ACC112 (cell line): ENCODE measurements around the gene ADRA2A.
A peak's percentile ranks its signal among the peaks of the same experiment; 100 is the strongest.

Source experiments
- H2AFZ ChIP-seq: fragments of 200-600 bp; sonication (generic); one replicate; pipeline ENCODE4 v1.6.0; 2017; ENCODE audit warnings: antibody characterized with exemption, low read length; ENCODE audit not compliant: unreplicated experiment
- H3K27ac ChIP-seq: fragments of 200-600 bp; sonication (generic); 2 replicates; pipeline ENCODE4 v1.5.1; 2014; ENCODE audit warnings: low read depth, mild to moderate bottlenecking, antibody characterized with exemption, low read length, moderate library complexity
- H3K27me3 ChIP-seq: fragments of 200-600 bp; sonication (generic); 2 replicates; pipeline ENCODE4 v1.6.1; 2014; ENCODE audit warnings: mild to moderate bottlenecking, antibody characterized with exemption, low read length, moderate library complexity, mixed read lengths; ENCODE audit not compliant: insufficient read depth
- H3K36me3 ChIP-seq: fragments of 200-600 bp; sonication (generic); 2 replicates; pipeline ENCODE4 v1.6.1; 2016; ENCODE audit warnings: mild to moderate bottlenecking, antibody characterized with exemption, low read length, moderate library complexity, mixed read lengths; ENCODE audit not compliant: insufficient read depth
- H3K4me1 ChIP-seq: fragments of 200-600 bp; sonication (generic); one replicate; pipeline ENCODE4 v1.6.1; 2016; ENCODE audit warnings: low read length, mixed read lengths; ENCODE audit not compliant: insufficient read depth, unreplicated experiment, control insufficient read depth
- H3K4me3 ChIP-seq: fragments of 200-600 bp; sonication (generic); 2 replicates; pipeline ENCODE4 v1.5.1; 2014; ENCODE audit warnings: mild to moderate bottlenecking, low read depth, low read length
- H3K79me2 ChIP-seq: fragments of 200-600 bp; sonication (generic); one replicate; pipeline ENCODE4 v1.6.0; 2016; ENCODE audit warnings: low read length; ENCODE audit not compliant: control insufficient read depth, unreplicated experiment, insufficient read depth

The ADRA2A gene

DNA sequence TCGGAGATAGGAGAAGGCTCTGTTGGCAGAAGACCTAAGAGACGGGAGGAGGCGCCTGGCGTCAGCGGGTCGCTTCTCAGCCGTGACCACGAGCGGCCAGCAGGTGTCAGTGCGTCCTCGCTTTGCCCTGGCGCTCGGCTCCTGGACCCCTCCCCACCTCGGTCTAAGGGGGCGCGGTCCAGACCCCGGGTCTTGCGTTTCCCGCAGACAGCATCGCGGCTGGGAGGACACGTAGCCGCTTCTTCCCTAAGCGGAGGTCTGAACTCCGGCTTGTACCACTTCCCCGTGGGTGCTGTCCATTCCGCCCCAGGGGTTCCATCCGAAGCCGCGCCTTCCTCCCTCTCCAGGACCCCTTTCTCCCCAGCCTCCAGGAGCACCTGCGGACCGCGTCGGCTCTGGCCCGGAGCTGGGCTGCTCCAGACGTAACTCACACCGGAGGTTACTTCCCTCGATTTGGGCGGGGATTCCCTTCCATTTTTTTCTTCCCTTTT is 593 bp upstream of the ADRA2A start:
- H3K79me2 ChIP-seq: no peaks in the 10 kb centered on the region
- peak overlapping the region; percentile 73 for H3K4me3 ChIP-seq
- no peaks in the 10 kb centered on the region for H3K36me3 ChIP-seq
- H3K4me1 ChIP-seq: no peaks in the 10 kb centered on the region
- peaks cover 81% of the 10 kb centered on the region for H3K27me3 ChIP-seq
- no peak overlapping the region for H3K27ac ChIP-seq
- peak overlapping the region; percentile 37 for H2AFZ ChIP-seq

DNA sequence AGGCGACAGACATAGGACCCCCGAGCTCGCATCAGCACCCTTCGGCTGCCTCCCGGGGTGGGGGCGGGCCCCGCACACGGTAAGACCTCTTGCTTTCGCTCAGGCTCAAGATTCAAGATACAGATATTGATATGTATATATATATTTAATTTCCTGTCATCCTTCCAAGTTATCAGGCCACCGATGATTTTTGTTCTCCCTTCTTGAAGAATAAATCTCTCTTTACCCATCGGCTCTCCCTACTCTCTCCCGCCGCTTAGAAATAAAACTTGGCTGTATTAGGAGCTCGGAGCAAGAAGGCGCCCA is 603 bp downstream of the ADRA2A start:
- Histone ChIP-seq H3K27me3 (peaks cover 74% of the 10 kb centered on the region), H2AFZ (peak overlapping the region; percentile 12), H3K4me1 (no peaks in the 10 kb centered on the region), H3K36me3 (no peaks in the 10 kb centered on the region), H3K4me3 (peak overlapping the region; percentile 73), H3K27ac (no peak overlapping the region), H3K79me2 (no peaks in the 10 kb centered on the region)

DNA sequence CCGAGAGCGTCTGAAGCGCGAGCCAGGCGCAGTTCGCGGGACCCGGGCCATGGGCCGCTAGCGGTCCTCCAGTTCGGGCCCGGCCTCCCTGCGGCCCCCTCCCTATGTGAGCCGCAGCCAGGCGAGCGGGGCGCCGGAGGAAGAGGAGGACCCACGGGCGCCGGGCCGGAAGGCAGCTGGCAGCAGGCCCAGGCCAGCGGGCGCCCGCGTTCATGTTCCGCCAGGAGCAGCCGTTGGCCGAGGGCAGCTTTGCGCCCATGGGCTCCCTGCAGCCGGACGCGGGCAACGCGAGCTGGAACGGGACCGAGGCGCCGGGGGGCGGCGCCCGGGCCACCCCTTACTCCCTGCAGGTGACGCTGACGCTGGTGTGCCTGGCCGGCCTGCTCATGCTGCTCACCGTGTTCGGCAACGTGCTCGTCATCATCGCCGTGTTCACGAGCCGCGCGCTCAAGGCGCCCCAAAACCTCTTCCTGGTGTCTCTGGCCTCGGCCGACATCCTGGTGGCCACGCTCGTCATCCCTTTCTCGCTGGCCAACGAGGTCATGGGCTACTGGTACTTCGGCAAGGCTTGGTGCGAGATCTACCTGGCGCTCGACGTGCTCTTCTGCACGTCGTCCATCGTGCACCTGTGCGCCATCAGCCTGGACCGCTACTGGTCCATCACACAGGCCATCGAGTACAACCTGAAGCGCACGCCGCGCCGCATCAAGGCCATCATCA is 1.1 kb downstream of the ADRA2A start:
- no peak overlapping the region for H3K27ac ChIP-seq
- H3K4me3 ChIP-seq: peak overlapping the region; percentile 73
- no peaks in the 10 kb centered on the region for H3K36me3 ChIP-seq
- H3K79me2 ChIP-seq: no peaks in the 10 kb centered on the region
- peak overlapping the region; percentile 29 for H2AFZ ChIP-seq
- peaks cover 71% of the 10 kb centered on the region for H3K27me3 ChIP-seq
- H3K4me1 ChIP-seq: no peaks in the 10 kb centered on the region

DNA sequence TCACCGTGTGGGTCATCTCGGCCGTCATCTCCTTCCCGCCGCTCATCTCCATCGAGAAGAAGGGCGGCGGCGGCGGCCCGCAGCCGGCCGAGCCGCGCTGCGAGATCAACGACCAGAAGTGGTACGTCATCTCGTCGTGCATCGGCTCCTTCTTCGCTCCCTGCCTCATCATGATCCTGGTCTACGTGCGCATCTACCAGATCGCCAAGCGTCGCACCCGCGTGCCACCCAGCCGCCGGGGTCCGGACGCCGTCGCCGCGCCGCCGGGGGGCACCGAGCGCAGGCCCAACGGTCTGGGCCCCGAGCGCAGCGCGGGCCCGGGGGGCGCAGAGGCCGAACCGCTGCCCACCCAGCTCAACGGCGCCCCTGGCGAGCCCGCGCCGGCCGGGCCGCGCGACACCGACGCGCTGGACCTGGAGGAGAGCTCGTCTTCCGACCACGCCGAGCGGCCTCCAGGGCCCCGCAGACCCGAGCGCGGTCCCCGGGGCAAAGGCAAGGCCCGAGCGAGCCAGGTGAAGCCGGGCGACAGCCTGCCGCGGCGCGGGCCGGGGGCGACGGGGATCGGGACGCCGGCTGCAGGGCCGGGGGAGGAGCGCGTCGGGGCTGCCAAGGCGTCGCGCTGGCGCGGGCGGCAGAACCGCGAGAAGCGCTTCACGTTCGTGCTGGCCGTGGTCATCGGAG is 1.8 kb downstream of the ADRA2A start:
- H3K4me3 ChIP-seq: no peak overlapping the region
- H3K4me1 ChIP-seq: no peaks in the 10 kb centered on the region
- peaks cover 64% of the 10 kb centered on the region for H3K27me3 ChIP-seq
- H3K79me2 ChIP-seq: no peaks in the 10 kb centered on the region
- H3K36me3 ChIP-seq: no peaks in the 10 kb centered on the region
- no peak overlapping the region for H3K27ac ChIP-seq
- H2AFZ ChIP-seq: no peak overlapping the region

DNA sequence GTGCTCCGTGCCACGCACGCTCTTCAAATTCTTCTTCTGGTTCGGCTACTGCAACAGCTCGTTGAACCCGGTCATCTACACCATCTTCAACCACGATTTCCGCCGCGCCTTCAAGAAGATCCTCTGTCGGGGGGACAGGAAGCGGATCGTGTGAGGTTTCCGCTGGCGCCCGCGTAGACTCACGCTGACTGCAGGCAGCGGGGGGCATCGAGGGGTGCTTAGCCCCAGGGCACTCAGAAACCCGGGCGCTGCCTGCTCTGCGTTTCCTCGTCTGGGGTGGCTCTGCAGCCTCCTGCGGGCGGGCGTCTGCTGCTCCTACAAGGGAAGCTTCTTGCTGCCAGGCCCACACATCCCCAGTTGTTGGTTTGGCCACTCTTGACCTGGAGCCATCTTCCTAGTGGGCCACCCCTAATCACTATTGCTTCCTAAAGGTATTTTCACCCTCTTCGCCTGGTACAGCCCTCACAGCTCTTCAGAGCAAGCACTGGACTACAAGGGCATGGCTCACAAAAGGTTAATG is 2.5 kb downstream of the ADRA2A start:
- peaks cover 59% of the 10 kb centered on the region for H3K27me3 ChIP-seq

DNA sequence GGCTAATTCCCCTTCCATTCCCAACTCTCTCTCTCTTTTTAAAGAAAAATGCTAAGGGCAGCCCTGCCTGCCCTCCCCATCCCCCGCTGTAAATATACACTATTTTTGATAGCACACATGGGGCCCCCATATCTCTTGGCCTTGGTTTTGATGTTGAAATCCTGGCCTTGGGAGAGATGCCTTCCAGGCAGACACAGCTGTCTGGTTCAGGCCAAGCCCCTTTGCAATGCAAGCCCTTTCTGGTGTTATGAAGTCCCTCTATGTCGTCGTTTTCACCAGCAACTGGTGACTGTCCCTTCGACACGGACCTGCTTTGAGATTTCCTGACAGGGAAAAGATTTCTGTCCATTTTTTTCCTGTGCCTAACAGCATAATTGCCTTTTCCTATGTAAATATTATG is 3.0 kb downstream of the ADRA2A start:
- Histone ChIP-seq H3K27ac (no peak overlapping the region), H3K4me3 (no peak overlapping the region), H3K27me3 (peaks cover 57% of the 10 kb centered on the region), H3K36me3 (no peaks in the 10 kb centered on the region), H3K4me1 (no peaks in the 10 kb centered on the region), H2AFZ (no peak overlapping the region), H3K79me2 (no peaks in the 10 kb centered on the region)

More for the DNA sequence above, 2.5 kb downstream of the ADRA2A start:
- no peak overlapping the region for H2AFZ ChIP-seq
- H3K36me3 ChIP-seq: no peaks in the 10 kb centered on the region
- no peaks in the 10 kb centered on the region for H3K79me2 ChIP-seq
- H3K4me1 ChIP-seq: no peaks in the 10 kb centered on the region
- H3K4me3 ChIP-seq: no peak overlapping the region
- no peak overlapping the region for H3K27ac ChIP-seq

DNA sequence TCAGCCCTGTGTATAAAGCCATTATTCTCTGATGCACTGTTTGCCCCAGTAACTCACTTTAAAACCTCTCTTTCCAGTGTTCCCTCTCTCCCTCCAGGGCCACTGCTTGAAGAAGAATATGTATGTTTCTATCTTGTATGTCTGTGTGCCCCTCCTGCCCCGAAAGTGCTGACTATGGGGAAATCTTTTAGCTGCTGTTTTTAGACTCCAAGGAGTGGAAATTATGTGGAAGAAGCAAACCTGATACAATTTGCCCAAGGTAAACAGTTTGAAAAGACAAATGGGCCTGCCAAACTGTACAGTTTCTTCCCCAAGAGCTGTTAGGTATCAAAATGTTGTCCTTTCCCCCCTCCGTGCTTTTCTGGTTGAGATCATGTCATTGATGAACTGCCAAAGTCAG is 3.4 kb downstream of the ADRA2A start:
- no peaks in the 10 kb centered on the region for H3K36me3 ChIP-seq
- H3K27ac ChIP-seq: no peak overlapping the region
- no peaks in the 10 kb centered on the region for H3K79me2 ChIP-seq
- no peaks in the 10 kb centered on the region for H3K4me1 ChIP-seq
- no peak overlapping the region for H2AFZ ChIP-seq
- H3K27me3 ChIP-seq: peaks cover 53% of the 10 kb centered on the region
- H3K4me3 ChIP-seq: no peak overlapping the region

DNA sequence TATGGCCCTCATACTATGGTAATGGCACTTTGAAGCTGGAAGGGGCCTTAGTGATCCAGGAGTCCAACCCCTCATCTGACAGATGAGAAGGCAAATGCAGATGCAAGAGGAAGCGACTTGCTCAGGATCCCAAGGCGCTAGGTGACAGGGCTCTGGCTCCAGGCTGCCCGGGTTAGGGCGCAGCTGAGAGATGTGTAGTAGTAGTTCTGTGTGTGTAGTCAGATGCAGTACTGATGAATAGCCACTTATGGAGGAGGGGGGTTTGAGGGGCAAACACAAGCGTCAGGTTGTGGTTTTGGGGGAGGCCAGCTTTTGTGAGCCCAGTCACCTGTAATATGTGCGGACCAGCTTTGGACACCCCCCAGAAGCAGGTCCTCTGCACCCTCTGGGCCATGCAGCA is 4.8 kb downstream of the ADRA2A start:
- no peak overlapping the region for H3K4me3 ChIP-seq
- no peaks in the 10 kb centered on the region for H3K79me2 ChIP-seq
- no peak overlapping the region for H3K27ac ChIP-seq
- no peaks in the 10 kb centered on the region for H3K36me3 ChIP-seq
- H3K27me3 ChIP-seq: peaks cover 41% of the 10 kb centered on the region
- no peak overlapping the region for H2AFZ ChIP-seq
- H3K4me1 ChIP-seq: no peaks in the 10 kb centered on the region

DNA sequence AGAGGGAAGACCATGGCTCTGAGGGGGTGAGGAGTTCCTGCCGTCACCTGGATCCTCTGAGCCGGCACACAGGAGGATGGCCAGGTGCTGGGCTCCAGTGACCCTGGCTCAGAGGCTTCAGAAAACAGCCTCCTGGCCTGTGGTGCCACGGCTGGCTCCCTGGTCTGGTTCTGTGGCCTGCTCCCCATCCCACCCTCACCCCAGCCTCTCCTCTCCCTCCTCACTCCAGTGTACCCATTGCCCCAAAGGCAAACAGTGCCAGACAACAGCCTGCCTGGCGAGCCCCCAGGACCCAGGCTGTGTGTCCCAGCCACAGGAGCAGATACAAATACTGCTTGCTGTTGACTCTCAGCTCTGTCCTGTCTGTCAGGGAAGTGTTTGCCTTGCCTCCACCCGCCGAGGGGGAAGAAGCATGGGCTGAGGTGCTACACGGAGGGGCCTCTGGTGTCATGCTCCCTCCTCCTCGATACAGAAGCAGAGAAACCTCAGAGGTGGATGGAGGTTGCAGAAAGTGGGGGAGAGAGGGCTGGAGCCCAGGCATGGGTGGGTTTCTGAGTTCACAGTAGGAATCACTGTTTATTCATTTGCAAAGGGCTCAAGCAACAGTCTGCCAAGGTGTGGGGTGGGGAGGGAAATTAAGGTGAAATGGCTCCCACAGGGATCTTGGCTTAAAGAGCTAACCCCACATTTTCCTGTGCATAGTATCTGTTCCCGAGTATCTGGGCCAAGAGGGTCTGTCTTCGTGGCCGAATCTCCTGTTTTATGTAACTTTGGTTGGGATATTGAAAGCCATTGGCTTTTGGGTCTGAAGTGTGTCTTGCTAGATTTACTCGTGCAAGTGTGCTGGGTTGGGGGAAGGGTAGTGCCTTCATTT is 5.5 kb downstream of the ADRA2A start:
- no peak overlapping the region for H3K4me3 ChIP-seq
- no peaks in the 10 kb centered on the region for H3K79me2 ChIP-seq
- H3K27me3 ChIP-seq: peaks cover 38% of the 10 kb centered on the region
- no peaks in the 10 kb centered on the region for H3K4me1 ChIP-seq
- H2AFZ ChIP-seq: no peak overlapping the region
- no peak overlapping the region for H3K27ac ChIP-seq
- no peaks in the 10 kb centered on the region for H3K36me3 ChIP-seq

DNA sequence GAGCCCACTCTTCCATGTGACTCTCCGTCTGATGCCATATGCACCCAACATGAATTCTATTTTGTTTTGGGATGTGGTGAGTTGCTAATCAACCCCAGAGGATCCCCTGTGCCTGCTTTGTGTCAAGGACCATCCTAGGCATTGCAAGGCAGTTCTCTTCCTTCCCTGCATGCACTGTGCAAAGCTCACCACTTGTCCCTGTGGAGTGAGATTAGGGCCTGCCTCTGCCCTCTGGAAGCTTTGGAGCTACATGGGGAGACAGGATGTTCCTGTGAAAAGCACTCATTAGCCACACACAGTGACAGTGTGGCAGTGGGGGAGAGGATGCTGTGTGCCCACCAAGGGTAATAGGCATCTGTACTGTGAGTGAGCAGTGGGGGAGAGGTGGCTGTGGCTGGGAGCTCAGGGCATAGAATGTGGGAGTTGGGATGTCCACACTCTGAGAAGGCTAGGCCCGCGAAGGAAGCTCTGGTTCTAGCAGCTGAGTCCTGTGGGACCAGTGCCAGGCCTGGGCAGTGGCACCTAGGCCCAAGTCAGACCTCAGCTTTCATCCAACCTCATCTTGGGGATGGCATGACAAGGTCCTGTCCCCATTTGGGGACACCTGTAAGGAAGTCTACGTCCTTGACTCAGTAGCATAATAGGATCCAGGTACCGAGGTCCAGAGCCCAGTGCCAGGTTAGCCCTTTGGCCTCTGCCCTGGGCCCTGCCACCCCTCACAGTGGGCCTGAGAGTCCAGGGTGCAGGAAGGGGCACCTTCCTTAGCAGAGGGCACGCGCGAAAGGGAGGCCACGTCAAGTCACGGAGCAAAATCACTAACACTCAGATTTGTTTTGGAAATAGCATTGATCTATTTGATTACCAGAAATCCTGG is 6.6 kb downstream of the ADRA2A start:
- H3K4me3 ChIP-seq: no peak overlapping the region
- H3K27me3 ChIP-seq: peaks cover 26% of the 10 kb centered on the region
- H3K79me2 ChIP-seq: no peaks in the 10 kb centered on the region
- H3K27ac ChIP-seq: no peak overlapping the region
- no peaks in the 10 kb centered on the region for H3K4me1 ChIP-seq
- H2AFZ ChIP-seq: no peak overlapping the region
- no peaks in the 10 kb centered on the region for H3K36me3 ChIP-seq
